Measurements from ENCODE around the gene NOS3. TPM values are rescaled to one million over a fixed set of nuclear protein-coding genes. Genes with fewer than 3 reads are reported as not detected.
A peak's percentile ranks its signal among the peaks of the same experiment; 100 is the strongest.

NOS3 gene
- total and polyA plus RNA-seq, 9 of the 15 experiments (the other 6 are each of a cell fraction or from before 2014, with no cell fraction given), result 1.1 to 121 (median 23.6) TPM

DNA sequence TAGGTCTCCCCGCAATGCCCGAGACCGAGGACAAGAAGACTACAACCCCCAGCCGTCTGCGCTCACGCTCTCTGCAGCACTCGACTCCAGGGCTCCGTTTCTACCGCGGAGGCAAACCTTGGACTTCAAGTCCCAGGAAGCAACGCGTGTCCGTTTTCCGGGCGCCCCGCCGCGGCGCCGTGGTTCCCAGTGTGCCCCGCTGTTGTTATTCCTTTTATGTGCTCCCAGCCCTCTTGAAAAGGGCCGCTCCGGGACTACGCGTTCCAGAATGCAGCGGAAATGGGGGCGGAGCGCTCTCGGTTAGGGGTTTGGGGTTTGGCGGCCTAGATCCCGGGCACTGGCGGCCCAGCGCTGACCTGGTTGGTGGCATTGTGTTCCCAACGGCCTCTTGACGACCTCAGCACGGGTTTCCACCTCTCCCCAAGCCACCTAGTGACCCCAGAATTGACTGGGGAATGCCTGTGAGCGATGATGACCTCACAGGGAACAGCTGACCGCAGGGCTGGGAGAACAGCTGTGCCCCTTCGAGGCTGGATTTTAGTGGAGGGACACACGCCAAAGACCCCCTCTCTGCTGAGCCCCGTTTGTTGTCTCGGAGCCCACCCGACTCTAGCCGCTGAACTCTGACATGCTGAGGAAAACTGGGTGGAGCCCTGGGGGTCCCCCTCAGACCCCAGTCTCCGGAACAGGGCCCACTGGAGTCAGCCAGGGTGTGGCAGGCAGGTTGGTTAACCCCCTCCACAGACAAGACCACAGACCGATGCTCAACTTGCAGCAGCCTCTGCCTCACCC, 67.4 kb downstream of the NOS3 start (continued):
- TF ChIP-seq, protein P1, sequence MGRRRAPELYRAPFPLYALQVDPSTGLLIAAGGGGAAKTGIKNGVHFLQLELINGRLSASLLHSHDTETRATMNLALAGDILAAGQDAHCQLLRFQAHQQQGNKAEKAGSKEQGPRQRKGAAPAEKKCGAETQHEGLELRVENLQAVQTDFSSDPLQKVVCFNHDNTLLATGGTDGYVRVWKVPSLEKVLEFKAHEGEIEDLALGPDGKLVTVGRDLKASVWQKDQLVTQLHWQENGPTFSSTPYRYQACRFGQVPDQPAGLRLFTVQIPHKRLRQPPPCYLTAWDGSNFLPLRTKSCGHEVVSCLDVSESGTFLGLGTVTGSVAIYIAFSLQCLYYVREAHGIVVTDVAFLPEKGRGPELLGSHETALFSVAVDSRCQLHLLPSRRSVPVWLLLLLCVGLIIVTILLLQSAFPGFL (CRISPR knock-in tag; IDR thresholded peaks at IDR 0.05), result 0 out of 2 replicates have a peak, but pooled peaks have one; percentile 10
- TF ChIP-seq TOE1 (IDR thresholded peaks at IDR 0.05; ENCODE audit: borderline replicate concordance) (peak; percentile 56; the same call in 1 of the 2 replicates), TOE1 (CRISPR knock-in tag; IDR thresholded peaks at IDR 0.05; ENCODE audit: borderline replicate concordance, low read depth) (no peak), KDM4B (IDR thresholded peaks at IDR 0.05; ENCODE audit: borderline replicate concordance in 2 of 2, low read depth in 1 of 2) (peak in 1 of 2 experiments; percentile 88; a peak in 1 of 4 replicates), MXI1 (IDR thresholded peaks at IDR 0.05; ENCODE audit: low read depth, low read length) (0 out of 2 replicates have a peak, but pooled peaks have one; percentile 21), PHB (CRISPR knock-in tag; IDR thresholded peaks at IDR 0.05) (0 out of 2 replicates have a peak, but pooled peaks have one; percentile 29), SUPT5H (IDR thresholded peaks at IDR 0.05) (peak; percentile 75), FOXP1 (CRISPR knock-in tag; IDR thresholded peaks at IDR 0.05) (0 out of 2 replicates have a peak, but pooled peaks have one; percentile 10), SIN3B (IDR thresholded peaks at IDR 0.05; ENCODE audit: low read depth) (no peak), LARP7 (IDR thresholded peaks at IDR 0.05) (peak; percentile 25; the same call in 1 of the 2 replicates), HNRNPL (IDR thresholded peaks at IDR 0.05; ENCODE audit: low read depth, low read length) (no peak), FOXA1 (IDR thresholded peaks at IDR 0.05; ENCODE audit: borderline replicate concordance) (no peak), TRIM24 (IDR thresholded peaks at IDR 0.05) (peak in 1 of 2 experiments; percentile 47; a peak in 1 of 4 replicates), NR3C1 (CRISPR knock-in tag; IDR thresholded peaks at IDR 0.05) (no peak), ATF3 (IDR thresholded peaks at IDR 0.05) (peak; percentile 96), ATF3 (CRISPR knock-in tag; conservative IDR thresholded peaks at IDR 0.05) (peak; percentile 88), LEF1 (IDR thresholded peaks at IDR 0.05) (peak; percentile 45), ZNF644 (tag; IDR thresholded peaks at IDR 0.05; ENCODE audit: low read depth) (peak; percentile 97), ZBTB17 (CRISPR knock-in tag; IDR thresholded peaks at IDR 0.05) (peak; percentile 95), SMARCA4 (IDR thresholded peaks at IDR 0.05) (peak; percentile 62; the same call in 1 of the 2 replicates), FOS (IDR thresholded peaks at IDR 0.05; ENCODE audit: extremely low read depth, insufficient read length) (no peak)
- TF ChIP-seq, protein P2, sequence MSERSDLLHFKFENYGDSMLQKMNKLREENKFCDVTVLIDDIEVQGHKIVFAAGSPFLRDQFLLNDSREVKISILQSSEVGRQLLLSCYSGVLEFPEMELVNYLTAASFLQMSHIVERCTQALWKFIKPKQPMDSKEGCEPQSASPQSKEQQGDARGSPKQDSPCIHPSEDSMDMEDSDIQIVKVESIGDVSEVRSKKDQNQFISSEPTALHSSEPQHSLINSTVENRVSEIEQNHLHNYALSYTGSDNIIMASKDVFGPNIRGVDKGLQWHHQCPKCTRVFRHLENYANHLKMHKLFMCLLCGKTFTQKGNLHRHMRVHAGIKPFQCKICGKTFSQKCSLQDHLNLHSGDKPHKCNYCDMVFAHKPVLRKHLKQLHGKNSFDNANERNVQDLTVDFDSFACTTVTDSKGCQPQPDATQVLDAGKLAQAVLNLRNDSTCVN (CRISPR knock-in tag; IDR thresholded peaks at IDR 0.05), result peak; percentile 5; the same call in 1 of the 2 replicates

Measured in K562 (cell line).